ENCODE results near the gene MAN2B1.
"Not testable (repeated sequence)": the region's sequence is repeated elsewhere in the genome, so short reads cannot be mapped to it uniquely, and the experiment has no call there.

MAN2B1 gene

DNA sequence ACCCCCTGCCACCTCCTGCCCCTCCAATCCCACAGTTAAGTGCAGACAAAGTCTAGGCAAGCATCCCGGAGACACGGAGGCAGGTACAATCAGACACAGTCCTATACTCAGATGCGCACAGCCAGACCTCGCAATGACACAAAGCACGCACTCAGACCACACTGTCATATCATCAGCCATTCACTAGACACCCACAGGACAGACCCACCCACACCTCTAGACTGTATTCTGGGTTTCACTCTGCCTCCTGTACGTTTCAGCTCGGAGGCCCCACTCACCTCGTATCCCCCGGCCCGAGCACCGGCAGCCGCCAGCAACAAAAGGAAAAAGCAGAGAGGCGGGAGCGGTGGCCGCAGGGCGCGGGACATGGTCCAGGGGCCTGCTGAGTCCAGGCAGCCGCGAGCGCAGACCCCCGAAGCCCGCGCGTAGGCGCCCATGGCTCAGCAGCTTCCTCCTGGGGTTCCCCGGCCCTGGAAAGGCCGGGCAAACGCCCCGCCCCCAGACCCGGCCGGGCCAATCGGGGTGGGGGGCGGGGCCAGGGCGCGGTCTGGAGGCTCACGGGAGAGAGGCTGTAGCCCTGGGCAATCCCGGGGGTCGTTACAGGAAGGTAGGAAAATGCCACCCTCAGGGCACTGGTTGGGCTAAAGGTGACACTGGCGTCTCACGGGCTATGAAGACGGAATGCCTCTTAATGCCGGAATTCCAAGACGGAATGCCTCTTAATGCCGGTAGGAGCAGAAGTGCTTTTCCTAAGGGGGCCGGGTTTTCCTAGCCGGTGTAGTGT lies at the start of gene MAN2B1, which contains the start of gene WDR83:
Gene MAN2B1 (minus strand): TSS at position 478 of the 784 bp plus-strand sequence. CDS start 41 bp downstream, at position 437.
Gene WDR83 (plus strand): TSS at position 543 of the 784 bp plus-strand sequence. CDS start 2,984 bp downstream, outside the sequence.
- peak; percentile 77 for DNase-seq (ENCODE audit: low spot score)

DNA sequence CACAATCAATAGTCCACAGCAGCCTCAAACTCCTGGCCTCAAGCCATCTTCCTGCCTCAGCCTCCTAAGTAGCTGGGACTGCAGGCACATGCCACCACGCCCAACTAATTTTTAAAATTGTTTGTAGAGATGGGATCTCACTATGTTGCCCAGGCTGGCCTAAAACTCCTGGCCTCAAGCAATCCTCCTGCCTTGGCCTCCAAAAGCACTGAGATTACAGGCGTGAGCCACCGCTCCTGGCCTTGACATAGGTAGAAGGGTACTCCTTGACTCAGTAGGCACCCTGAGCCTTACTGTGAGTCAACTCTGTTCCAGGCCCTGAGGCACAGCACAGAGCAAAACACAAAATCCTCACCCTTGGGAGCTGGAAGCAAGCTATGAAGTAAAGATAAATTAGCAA lies 49.4 kb upstream of the MAN2B1 start:
- no peak for DNase-seq (ENCODE audit: low spot score)

DNA sequence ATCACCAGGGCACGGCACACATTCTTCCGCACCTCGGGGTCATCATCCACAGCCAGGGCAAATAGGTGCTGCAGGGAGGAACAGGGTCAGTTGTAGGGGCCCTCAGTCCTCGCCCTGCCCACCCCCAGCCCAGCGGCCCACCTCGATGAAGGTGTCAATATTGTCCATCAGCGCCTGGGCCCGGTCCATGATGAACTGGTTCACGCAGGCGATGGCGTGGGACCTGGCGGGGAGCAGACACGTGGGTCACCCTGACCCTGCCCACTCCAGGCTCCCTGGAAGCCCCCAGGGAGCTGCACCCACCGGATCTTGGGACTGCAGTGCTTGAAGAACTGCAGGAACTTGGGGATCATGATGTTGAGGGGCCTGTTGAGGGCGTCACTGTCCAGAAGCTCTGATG lies 48.6 kb upstream of the MAN2B1 start:
- no peak for DNase-seq (ENCODE audit: low spot score)

DNA sequence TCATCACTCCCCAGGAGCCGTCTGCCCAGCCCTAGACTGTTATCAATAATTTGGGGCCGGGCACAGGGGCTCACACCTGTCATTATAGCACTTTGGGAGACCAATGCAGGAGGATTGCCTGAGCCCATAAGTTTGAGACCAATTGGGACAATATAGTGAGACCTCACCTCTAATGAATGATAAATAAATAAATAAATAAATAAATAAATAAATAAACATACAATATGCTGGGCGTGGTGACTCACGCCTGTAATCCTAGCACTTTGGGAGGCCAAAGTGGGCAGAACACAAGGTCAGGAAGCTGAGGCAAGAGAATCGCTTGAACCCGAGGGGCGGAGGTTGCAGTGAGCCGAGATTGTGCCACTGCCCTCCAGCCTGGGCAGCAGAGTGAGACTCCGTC lies 46.8 kb upstream of the MAN2B1 start:
- DNase-seq (ENCODE audit: low spot score) = not testable (repeated sequence)

DNA sequence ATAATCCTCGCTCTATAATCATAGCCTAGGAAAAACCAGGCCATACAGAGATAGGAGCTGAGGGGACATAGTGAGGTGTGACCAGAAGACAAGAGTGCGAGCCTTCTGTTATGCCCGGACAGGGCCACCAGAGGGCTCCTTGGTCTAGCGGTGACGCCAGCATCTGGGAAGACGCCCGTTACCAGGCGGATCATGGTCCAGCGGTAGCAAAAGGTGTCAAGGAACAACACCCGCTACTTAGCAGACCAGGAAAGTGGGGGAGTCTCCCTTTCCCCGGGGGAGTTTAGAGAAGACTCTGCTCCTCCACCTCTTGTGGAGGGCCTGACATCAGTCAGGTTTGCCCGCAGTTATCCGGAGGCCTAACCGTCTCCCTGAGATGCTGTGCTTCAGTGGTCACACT lies 45.5 kb upstream of the MAN2B1 start:
- not testable (repeated sequence) for DNase-seq (ENCODE audit: low spot score)

DNA sequence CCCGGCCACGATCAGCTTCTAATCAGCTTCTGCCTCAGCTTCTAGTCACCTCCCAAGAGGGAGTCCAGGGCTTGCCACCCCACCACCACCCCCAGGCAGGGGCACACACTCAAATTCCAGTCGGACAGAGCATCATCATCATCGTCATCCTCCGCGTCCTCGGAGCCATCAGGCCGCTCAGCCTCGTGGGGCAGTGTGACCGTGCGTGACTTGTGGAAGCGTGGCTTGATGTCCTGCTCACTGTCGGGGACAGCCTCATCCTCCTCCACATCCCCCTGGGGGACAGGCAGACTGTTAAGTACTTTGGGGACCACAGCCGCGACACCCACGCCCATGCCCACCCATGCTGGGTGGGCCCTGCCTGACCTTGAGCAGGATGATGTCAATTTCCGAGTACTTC lies 44.6 kb upstream of the MAN2B1 start:
- DNase-seq (ENCODE audit: low spot score) = no peak

DNA sequence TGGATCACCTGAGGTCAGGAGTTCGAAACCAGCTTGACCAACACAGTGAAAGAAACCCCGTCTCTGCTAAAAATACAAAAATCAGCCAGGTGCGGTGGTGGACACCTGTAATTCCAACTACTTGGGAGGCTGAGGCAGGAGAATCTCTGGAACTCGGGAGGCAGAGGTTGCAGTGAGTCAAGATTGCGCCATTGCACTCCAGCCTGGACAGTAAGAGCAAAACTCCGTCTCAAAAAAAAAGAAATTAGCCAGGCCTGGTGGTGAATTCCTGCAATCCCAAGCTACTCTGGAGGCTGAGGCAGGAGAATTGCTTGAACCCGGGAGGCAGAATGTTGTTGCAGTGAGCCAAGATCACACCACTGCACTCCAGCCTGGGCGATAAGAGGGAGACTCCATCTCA lies 42.1 kb upstream of the MAN2B1 start:
- no peak for DNase-seq (ENCODE audit: low spot score)

DNA sequence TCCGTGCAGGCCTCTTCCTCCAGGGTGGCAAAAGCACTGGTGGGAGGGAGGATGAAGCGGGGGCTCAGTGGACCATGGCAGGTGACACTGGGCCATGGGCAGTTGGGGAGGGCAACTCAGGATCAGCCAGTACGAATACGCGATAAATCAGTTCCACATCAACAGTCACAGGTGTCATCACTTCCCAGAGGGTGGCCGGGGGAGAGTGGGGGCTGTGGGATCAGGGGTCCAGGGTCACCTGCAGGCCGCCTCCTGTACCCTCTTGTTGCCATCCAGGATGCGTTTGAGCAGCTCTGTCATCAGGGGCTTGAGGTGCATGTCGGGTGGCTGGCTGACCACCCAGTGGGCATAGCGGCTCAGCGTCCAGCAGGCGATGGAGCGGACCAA lies 39.8 kb upstream of the MAN2B1 start:
- DNase-seq (ENCODE audit: low spot score) = no peak

DNA sequence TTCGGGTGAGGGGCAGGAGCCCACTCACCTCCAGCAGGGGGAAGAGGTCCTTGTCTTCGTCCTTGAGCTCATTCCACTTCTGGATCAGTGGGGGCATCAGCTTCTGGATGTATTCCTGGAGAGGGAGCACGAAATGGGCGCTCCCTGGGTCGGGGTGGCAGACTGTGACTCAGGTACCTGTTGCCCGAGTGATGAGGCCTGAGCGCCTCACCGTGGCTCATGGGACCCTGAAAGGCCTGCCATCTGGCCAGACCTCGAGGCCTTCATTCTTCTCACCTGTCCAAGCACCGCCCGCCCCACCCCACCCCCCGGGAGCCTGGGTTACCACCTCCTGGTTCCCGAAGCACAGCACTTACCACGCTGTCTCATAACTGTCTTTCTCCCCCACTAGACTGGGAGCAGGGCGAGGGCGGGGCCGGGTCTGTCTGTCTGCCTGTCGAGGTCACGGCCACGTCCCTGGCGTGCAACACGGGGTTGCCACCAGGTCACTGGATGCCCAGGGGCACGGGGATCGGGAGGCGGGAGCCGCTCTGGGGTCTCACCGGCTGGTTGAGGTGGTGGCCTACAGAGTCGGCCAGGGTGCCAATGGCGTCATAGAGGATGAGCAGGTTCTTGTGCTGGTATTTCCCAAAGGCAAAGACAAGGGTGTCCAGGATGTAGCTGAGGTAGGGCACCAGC lies 39.3 kb upstream of the MAN2B1 start:
- DNase-seq (ENCODE audit: low spot score) = no peak

DNA sequence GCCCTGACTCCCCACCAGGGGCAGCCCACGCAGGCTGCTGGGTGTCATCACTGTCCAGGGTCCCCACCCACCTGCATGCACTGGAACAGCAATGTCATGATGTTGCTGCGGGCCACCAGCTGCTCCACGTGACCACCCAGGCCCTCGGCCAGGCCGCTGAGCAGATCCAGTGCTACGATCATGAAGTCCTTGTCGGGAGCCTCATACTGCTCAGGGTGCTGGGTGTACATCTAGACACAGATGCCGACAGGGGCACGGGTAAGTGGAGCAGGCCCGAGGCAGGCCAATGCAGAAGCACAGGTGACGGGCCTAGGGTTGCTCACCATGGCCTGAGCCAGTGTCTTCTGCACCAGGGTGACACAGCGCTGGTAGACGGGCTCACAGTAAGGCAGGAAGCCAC lies 38.6 kb upstream of the MAN2B1 start:
- DNase-seq (ENCODE audit: low spot score) = no peak

DNA sequence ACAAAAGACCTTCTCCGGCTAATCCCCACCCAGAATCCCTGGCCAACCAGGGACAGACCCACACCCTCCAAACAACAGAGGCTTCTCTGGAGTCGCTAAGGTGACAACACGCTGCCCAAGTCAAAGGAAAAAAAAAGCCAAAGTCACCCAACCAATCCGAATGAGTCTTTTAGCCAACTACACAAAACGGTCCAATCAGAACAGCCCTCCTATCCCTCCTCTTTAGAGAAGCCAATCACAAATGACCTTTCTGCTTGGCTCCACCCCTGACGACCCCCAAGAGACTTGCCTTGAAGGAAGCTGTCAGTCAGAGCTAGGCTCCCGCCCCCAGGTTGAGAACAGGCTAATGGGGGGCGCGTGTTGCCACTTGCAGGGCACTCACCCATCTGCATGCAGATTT lies 36.5 kb upstream of the MAN2B1 start:
- no peak for DNase-seq (ENCODE audit: low spot score)

DNA sequence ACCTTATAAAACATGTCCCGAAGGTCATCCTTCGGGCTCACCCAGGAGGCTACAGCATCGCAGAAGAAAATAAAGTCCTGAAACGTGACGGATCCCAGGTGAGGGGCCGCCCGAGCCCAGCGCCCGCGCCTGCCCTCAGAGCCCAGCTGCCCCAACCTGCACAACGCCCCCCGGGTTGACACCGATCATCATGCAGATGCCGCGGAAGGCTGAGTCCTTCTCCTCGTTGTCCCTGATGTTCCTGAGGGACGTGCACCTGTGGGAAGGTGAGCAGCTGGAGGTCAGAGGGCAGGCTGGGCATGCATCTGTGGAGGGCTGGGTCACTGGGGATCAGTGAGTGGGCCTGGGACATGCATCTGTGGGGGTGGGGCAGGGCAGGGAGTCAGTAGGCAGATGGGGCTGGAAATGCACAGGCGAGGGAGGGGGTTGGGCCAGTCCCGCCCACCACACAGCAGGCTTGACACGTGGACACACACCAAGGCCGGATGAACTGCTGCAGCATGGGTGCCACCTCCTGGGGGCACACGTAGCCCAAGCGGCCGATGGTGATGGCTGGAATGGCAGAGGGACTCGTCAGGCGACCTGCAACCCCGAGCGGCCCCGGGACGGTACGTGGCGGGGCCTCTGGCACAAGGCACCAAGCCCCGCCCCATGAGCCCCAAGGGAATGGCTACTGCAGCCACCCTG lies 35.2 kb upstream of the MAN2B1 start:
- DNase-seq (ENCODE audit: low spot score) = no peak

DNA sequence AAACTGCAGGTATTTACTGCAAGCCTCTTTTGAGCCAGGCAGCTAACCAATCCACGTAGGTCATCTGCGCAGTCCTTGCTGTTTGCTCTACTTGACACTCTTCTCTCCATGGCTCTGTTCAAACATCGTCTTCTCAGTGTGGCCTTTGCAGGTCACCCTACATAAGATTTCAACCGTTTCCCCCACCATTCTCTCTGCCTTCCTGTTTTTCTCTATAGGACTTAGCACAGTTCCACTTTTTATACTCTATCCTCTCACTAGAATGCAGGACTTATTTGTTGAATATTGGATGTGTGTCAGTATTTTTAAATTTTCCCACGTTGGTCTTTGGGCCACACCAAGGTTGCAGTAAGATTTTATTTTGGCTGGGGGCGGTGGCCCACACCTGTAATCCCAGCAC lies 31.6 kb upstream of the MAN2B1 start:
- no peak for DNase-seq (ENCODE audit: low spot score)

DNA sequence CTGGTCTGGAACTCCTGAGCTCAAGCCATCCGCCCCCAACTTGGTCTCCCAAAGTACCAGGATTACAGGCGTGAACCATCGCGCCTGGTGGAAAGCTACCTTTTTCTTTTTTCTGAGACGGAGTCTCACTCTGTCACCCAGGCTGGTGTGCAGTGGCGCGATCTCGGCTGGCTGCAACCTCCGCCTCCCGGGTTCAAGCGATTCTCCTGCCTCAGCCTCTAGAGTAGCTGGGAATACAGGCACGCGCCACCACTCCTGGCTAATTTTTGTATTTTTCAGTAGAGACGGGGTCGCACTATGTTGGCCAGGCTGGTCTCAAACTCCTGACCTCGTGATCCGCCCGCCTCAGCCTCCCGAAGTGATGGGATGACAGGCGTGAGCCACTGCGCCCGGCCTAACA lies 30.9 kb upstream of the MAN2B1 start:
- DNase-seq (ENCODE audit: low spot score) = not testable (repeated sequence)

DNA sequence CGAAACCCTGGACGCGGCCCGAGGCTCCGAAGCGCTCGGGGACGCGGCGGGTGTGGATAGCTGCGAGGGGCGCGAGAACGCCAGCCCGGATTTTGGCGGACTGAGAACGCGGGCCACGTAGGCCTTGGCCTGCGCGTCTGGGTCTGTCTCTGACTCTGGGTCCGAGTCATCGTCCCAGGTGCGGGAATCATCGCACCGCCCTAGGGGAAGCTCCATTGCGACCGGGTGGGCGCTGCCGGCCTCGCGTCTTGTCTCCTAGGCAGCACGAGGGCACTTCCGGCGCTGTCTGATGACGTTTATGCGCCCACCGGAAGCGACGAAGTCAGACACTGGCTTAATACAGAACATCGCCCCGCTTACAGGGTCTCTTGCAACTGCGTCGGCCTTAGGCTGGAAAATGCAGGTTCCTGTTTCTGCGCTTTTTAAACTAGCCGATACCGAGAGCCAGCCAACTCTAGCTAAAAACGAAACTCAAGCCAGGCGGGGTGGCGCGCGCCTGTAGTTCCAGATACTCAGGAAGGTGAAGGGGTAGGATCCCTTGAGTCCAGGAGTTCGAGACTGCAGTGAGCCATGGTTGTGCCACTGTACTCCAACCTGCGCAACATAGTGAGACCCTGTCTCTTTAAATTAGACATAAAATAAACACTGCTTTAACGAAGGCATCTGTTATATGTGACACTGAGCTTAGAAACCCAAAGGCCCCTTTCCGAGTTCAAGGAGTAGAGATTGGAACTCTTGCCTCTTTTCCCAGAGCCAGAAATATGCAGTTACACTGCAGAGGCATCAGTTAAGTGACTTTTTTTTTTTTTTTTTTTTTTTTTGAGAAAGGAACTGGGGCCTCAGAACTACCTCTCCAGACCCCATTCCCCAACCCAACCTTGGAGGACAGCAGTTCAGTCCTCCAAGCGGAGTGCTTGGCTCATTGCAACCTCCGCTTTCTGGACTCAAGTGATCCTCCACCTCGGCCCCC lies 30.1 kb upstream of the MAN2B1 start, which contains the start of gene FBXW9:
Gene FBXW9 (minus strand): TSS at position 266 of the 970 bp plus-strand sequence. CDS start 50 bp downstream, at position 216.
- peak; percentile 96 for DNase-seq (ENCODE audit: low spot score)

DNA sequence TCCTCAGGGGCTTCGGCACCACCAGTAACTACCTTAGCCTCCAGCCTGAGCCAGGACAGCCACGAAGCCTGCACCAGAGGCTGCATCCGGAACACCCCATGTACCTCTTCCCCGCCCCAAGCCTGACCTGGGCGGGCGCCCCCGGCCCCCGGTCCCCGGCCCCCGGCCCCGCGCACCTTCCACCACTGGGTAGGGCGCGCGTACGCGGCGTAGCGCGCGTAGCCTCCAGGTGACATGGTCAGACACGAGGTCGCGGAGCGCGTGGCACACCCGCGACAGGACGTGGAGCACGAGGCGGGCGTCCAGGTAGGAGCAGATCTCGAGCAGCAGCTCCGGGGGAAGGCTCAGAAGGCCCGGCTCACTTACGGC lies 29.4 kb upstream of the MAN2B1 start:
- DNase-seq (ENCODE audit: low spot score) = no peak

DNA sequence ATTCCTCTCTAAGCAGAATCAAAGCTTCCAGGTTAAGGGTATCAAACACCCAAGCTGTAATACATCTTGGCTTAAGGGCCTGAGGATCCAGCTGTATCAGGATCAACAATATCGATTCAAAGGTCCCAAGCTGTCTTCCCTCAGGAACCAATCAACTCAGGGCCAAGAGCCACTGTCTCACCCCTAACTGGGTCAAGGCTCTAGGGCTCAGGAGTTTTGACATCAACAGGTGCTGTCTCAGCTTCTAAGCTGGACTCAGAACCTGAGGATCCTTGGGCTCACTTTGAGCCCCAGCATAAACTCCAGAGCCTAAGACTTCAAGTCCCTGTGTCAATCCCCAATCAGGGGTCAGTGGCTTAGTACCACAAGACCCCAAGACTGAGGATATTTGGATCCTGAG lies 29.0 kb upstream of the MAN2B1 start:
- no peak for DNase-seq (ENCODE audit: low spot score)

DNA sequence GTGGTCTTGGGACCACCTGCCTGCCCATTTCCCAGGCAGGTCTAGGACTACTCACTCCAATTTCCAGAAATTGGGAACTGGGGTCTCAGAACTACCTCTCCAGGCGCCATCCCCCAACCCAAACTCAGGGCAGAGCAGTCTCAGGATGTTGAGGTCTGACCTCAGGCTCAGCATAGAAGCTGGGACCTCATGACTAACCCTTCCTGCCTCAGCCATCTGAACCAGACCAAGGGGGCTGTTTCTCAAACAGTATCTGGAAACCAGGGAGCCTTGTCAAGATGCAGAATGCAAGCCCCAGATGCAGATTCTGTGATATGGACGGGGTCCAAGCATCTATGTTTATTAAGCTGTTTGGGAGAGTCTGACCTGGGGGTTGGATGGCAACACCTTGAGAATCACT lies 28.6 kb upstream of the MAN2B1 start:
- DNase-seq (ENCODE audit: low spot score) = no peak

DNA sequence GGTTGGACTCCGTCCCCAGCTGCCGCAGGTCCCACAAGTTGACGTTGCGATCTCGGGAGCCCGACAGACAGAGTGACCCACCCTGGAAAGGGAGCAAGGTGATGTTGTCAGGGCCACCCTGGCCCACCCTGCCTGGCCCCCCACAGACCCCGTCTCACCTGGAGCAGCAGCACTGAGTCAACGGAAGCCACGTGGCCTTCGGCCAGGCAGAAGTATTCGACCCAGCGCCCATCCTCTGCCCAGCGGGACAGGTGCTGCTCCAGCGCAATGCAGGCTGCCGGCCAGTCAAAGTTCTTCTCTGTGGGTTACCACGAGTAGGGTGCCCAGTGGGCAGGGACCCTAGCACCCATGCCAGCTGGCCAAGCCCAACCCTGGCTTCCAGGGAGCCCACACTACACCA lies 28.1 kb upstream of the MAN2B1 start:
- no peak for DNase-seq (ENCODE audit: low spot score)

DNA sequence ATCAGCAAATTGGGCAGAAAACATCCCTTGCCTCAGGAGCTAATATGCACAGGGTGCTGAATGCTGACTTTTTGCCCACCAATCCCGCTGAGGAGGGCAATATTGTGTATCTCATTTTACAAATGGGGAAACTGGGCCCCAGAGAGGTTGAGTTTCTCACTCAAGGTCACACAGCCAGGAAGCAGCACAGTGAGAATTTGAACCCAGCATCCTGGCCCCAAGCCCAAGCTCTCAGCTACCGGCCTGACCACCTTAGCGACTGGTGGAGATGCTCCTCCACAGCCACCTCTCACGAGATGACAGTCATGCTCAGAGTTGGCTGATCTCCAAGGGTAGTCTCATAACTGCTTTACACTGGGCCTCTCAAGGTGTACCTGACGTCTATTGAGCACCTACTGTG lies 26.4 kb upstream of the MAN2B1 start:
- no peak for DNase-seq (ENCODE audit: low spot score)

DNA sequence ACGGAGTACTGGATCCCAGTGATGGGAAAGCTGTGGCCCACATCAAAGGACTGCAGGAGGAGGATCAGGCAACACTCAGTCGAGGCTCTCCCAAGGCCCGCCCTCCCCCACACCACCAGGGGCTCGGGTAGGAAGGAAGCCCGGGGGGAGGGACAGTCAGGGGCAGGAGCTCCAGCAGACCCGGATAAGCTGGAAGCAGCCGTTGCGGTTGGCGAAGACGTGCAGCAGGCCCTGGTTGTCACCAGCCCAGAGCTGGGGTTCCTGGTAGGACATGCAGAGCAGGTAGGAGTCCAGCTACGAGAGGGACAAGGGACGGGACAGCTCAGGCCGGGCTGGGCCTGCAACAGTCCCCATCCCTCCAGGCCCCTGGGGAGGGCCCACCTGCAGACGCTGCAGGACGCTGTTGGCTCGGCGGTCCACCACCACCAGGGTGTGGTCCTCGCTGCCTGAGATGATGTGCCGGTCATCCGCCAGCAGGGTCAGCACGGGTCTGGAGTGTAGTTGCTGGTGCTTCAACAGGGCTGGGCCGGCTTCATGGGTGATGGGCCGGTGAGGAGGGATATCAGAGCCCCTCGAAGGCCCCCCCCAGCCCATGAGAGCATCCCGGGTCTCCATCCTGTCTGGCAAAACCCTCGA lies 23.2 kb upstream of the MAN2B1 start:
- DNase-seq (ENCODE audit: low spot score) = no peak
